ENCODE measurements around the gene PTX4.

The PTX4 gene

DNA sequence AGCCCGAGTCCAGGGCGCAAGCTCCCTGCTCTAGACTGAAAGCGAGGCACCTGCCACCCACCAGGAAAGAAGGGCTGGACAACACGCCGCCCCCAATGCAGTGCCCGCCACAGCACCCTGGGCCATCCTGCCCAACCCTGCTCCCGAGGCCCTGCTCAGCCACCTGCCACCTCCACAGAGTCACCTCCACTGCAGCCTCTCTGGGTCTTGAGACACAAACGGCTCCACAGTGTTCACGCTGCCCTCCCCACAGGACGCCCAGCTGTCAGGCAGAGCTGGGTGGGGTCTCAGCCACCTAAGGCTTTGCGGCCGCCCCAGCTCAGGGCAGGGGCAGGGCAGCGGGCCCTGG, 23.2 kb downstream of the PTX4 start:
- no peak overlapping the region for H3K27ac ChIP-seq (ENCODE audit: low read depth, low read length)
- peaks cover 9% of the 10 kb centered on the region for H3K36me3 ChIP-seq (ENCODE audit: control insufficient read depth, insufficient read depth, low read length)
- H3K4me3 ChIP-seq (ENCODE audit: low read depth, low read length) = no peak overlapping the region
- H3K9me3 ChIP-seq (ENCODE audit: control insufficient read depth, insufficient read depth, low read length) = no peaks in the 10 kb centered on the region
- H3K27me3 ChIP-seq (ENCODE audit: control insufficient read depth, insufficient read depth, low read length) = no peaks in the 10 kb centered on the region
- no peaks in the 10 kb centered on the region for H3K4me1 ChIP-seq (ENCODE audit: control insufficient read depth, insufficient read depth, low read length)
- no peak overlapping the region for H3K9ac ChIP-seq (ENCODE audit: low read depth, low read length)

GRCh38 chr16:1464894-1465566, 23.7 kb downstream of the PTX4 start:
- H3K27ac ChIP-seq (ENCODE audit: low read depth, low read length) = no peak overlapping the region
- H3K36me3 ChIP-seq (ENCODE audit: control insufficient read depth, insufficient read depth, low read length) = peaks cover 13% of the 10 kb centered on the region
- no peaks in the 10 kb centered on the region for H3K4me1 ChIP-seq (ENCODE audit: control insufficient read depth, insufficient read depth, low read length)
- H3K27me3 ChIP-seq (ENCODE audit: control insufficient read depth, insufficient read depth, low read length) = no peaks in the 10 kb centered on the region
- no peak overlapping the region for H3K9ac ChIP-seq (ENCODE audit: low read depth, low read length)
- no peaks in the 10 kb centered on the region for H3K9me3 ChIP-seq (ENCODE audit: control insufficient read depth, insufficient read depth, low read length)
- H3K4me3 ChIP-seq (ENCODE audit: low read depth, low read length) = no peak overlapping the region

DNA sequence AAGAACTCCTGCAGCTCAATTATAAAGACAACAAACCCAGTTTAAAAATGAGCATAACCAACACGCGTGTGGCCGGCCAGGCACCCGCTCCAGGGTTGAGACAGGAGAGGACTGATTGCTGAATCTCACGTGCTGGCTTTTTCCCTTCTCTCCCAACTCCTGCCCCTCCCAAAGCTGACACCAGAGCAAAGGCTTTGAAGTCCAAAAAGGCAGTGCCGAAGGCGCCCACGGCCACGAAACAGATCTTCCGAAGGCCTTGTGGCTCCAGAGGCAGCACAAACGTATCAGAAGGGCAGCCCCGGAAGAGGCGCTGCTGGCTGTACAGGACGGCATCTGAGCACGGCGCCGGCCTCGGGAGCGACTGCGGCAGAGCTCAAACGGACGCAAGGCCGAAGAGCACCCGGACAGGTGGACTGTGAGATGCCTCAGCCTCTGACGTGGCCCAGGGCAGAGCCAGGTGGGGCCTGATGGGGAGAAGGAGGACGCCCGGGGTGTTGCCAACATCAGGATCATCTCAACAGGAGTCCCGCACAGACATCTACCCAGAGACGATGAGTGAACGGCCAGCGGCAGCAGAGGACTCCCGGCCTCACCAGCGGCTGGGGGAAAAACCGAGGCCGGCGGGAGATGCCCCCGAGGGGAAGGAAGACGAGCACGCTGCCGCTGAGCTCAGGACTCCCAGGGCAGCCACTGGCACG, 24.4 kb downstream of the PTX4 start:
- H3K9me3 ChIP-seq (ENCODE audit: control insufficient read depth, insufficient read depth, low read length) = no peaks in the 10 kb centered on the region
- H3K4me3 ChIP-seq (ENCODE audit: low read depth, low read length) = no peak overlapping the region
- no peak overlapping the region for H3K27ac ChIP-seq (ENCODE audit: low read depth, low read length)
- H3K27me3 ChIP-seq (ENCODE audit: control insufficient read depth, insufficient read depth, low read length) = no peaks in the 10 kb centered on the region
- H3K9ac ChIP-seq (ENCODE audit: low read depth, low read length) = no peak overlapping the region
- H3K36me3 ChIP-seq (ENCODE audit: control insufficient read depth, insufficient read depth, low read length) = peaks cover 14% of the 10 kb centered on the region
- no peaks in the 10 kb centered on the region for H3K4me1 ChIP-seq (ENCODE audit: control insufficient read depth, insufficient read depth, low read length)

GRCh38 chr16:1461146-1461545, 27.6 kb downstream of the PTX4 start:
- Histone ChIP-seq H3K27ac (ENCODE audit: low read depth, low read length) (no peak overlapping the region), H3K9ac (ENCODE audit: low read depth, low read length) (no peak overlapping the region), H3K9me3 (ENCODE audit: control insufficient read depth, insufficient read depth, low read length) (no peaks in the 10 kb centered on the region), H3K36me3 (ENCODE audit: control insufficient read depth, insufficient read depth, low read length) (peaks cover 26% of the 10 kb centered on the region), H3K4me1 (ENCODE audit: control insufficient read depth, insufficient read depth, low read length) (no peaks in the 10 kb centered on the region), H3K4me3 (ENCODE audit: low read depth, low read length) (no peak overlapping the region), H3K27me3 (ENCODE audit: control insufficient read depth, insufficient read depth, low read length) (no peaks in the 10 kb centered on the region)

DNA sequence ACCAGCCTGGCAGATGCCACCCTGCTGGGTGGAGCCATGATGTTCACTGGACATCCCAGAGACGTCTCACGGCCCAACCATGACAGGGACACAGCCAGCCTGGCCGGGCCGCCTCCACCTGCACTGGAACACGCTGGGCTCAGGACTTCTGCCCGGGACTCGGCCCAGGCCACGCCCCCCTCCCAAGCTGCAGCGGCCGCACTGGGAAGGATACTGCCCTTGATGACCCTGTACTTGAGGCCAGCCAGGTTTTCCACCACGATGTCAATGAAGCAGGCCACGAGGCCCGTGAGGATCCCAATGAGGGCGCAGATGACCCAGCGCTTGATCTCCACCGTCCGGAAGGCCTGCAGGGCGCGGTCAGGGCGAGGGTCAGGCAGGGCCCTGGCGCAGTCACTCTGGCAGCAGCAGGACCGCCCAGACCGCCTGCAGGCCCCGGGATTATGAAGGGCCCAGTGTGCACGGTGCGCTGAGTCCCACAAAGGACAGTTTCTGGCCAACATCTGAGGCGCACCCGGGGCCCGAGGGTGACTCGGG, 28.1 kb downstream of the PTX4 start:
- H3K36me3 ChIP-seq (ENCODE audit: control insufficient read depth, insufficient read depth, low read length) = peaks cover 31% of the 10 kb centered on the region
- no peak overlapping the region for H3K9ac ChIP-seq (ENCODE audit: low read depth, low read length)
- H3K27me3 ChIP-seq (ENCODE audit: control insufficient read depth, insufficient read depth, low read length) = no peaks in the 10 kb centered on the region
- H3K4me1 ChIP-seq (ENCODE audit: control insufficient read depth, insufficient read depth, low read length) = no peaks in the 10 kb centered on the region
- no peaks in the 10 kb centered on the region for H3K9me3 ChIP-seq (ENCODE audit: control insufficient read depth, insufficient read depth, low read length)
- no peak overlapping the region for H3K27ac ChIP-seq (ENCODE audit: low read depth, low read length)
- no peak overlapping the region for H3K4me3 ChIP-seq (ENCODE audit: low read depth, low read length)

GRCh38 chr16:1459967-1460366, 28.8 kb downstream of the PTX4 start:
- no peak overlapping the region for H3K27ac ChIP-seq (ENCODE audit: low read depth, low read length)
- H3K9me3 ChIP-seq (ENCODE audit: control insufficient read depth, insufficient read depth, low read length) = no peaks in the 10 kb centered on the region
- H3K9ac ChIP-seq (ENCODE audit: low read depth, low read length) = no peak overlapping the region
- H3K4me1 ChIP-seq (ENCODE audit: control insufficient read depth, insufficient read depth, low read length) = no peaks in the 10 kb centered on the region
- H3K27me3 ChIP-seq (ENCODE audit: control insufficient read depth, insufficient read depth, low read length) = no peaks in the 10 kb centered on the region
- peaks cover 38% of the 10 kb centered on the region for H3K36me3 ChIP-seq (ENCODE audit: control insufficient read depth, insufficient read depth, low read length)
- H3K4me3 ChIP-seq (ENCODE audit: low read depth, low read length) = no peak overlapping the region

GRCh38 chr16:1458977-1459341, 29.8 kb downstream of the PTX4 start:
- Histone ChIP-seq H3K9ac (ENCODE audit: low read depth, low read length) (no peak overlapping the region), H3K27ac (ENCODE audit: low read depth, low read length) (no peak overlapping the region), H3K4me3 (ENCODE audit: low read depth, low read length) (no peak overlapping the region), H3K4me1 (ENCODE audit: control insufficient read depth, insufficient read depth, low read length) (no peaks in the 10 kb centered on the region), H3K36me3 (ENCODE audit: control insufficient read depth, insufficient read depth, low read length) (peaks cover 47% of the 10 kb centered on the region), H3K27me3 (ENCODE audit: control insufficient read depth, insufficient read depth, low read length) (no peaks in the 10 kb centered on the region), H3K9me3 (ENCODE audit: control insufficient read depth, insufficient read depth, low read length) (no peaks in the 10 kb centered on the region)

GRCh38 chr16:1458336-1458976, 30.3 kb downstream of the PTX4 start:
- peaks cover 52% of the 10 kb centered on the region for H3K36me3 ChIP-seq (ENCODE audit: control insufficient read depth, insufficient read depth, low read length)
- no peak overlapping the region for H3K27ac ChIP-seq (ENCODE audit: low read depth, low read length)
- no peaks in the 10 kb centered on the region for H3K9me3 ChIP-seq (ENCODE audit: control insufficient read depth, insufficient read depth, low read length)
- H3K4me3 ChIP-seq (ENCODE audit: low read depth, low read length) = no peak overlapping the region
- H3K27me3 ChIP-seq (ENCODE audit: control insufficient read depth, insufficient read depth, low read length) = no peaks in the 10 kb centered on the region
- no peak overlapping the region for H3K9ac ChIP-seq (ENCODE audit: low read depth, low read length)
- no peaks in the 10 kb centered on the region for H3K4me1 ChIP-seq (ENCODE audit: control insufficient read depth, insufficient read depth, low read length)

- no peaks in the 10 kb centered on the region for H3K4me1 ChIP-seq (ENCODE audit: control insufficient read depth, insufficient read depth, low read length)
- H3K36me3 ChIP-seq (ENCODE audit: control insufficient read depth, insufficient read depth, low read length) = peaks cover 56% of the 10 kb centered on the region
- H3K4me3 ChIP-seq (ENCODE audit: low read depth, low read length) = no peak overlapping the region
- H3K27me3 ChIP-seq (ENCODE audit: control insufficient read depth, insufficient read depth, low read length) = no peaks in the 10 kb centered on the region
- H3K9me3 ChIP-seq (ENCODE audit: control insufficient read depth, insufficient read depth, low read length) = no peaks in the 10 kb centered on the region
- no peak overlapping the region for H3K9ac ChIP-seq (ENCODE audit: low read depth, low read length)
- H3K27ac ChIP-seq (ENCODE audit: low read depth, low read length) = no peak overlapping the region
Measured at GRCh38 chr16:1457489-1458245, 31.1 kb downstream of the PTX4 start.

DNA sequence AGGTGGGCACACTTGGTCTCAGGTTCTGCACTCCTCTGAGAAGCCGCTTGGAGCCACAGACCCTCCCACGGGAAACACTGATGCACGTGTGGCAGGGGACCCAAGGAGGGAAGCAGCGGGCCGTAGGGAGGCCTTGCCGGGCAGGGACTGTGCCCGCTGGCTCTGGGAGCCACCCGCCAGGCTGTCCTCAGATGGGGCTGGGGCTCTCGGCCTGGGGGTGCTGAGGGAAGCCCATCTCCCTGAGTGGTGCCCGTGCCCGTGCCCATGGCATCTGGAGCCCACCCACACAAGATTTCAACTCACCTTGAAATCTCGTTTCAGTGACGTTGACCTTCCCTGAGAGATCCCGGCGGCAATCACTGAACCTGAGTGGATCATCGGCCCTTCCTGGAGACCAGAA, 31.8 kb downstream of the PTX4 start:
- Histone ChIP-seq H3K36me3 (ENCODE audit: control insufficient read depth, insufficient read depth, low read length) (peaks cover 62% of the 10 kb centered on the region), H3K9ac (ENCODE audit: low read depth, low read length) (no peak overlapping the region), H3K9me3 (ENCODE audit: control insufficient read depth, insufficient read depth, low read length) (no peaks in the 10 kb centered on the region), H3K27me3 (ENCODE audit: control insufficient read depth, insufficient read depth, low read length) (no peaks in the 10 kb centered on the region), H3K27ac (ENCODE audit: low read depth, low read length) (no peak overlapping the region), H3K4me3 (ENCODE audit: low read depth, low read length) (no peak overlapping the region), H3K4me1 (ENCODE audit: control insufficient read depth, insufficient read depth, low read length) (no peaks in the 10 kb centered on the region)

All from HUES48 (cell line).